Type B pancreatic cell (in vitro differentiated cells): ENCODE results near the gene ANO9. TPM values are rescaled to one million over a fixed set of nuclear protein-coding genes. Genes with fewer than 3 reads are reported as not detected.
"Not testable (repeated sequence)": the region's sequence is repeated elsewhere in the genome, so short reads cannot be mapped to it uniquely, and the experiment has no call there.

Experiments used
- DNase-seq: peaks from one replicate; pipeline ENCODE4 v3.0.0; 2021; ENCODE audit warnings: mixed read lengths; ENCODE audit not compliant: unreplicated experiment; ENCODE audit errors: extremely low spot score
- H3K27ac Mint-ChIP-seq: 2 replicates; pipeline ENCODE4 v1.8.0; 2021; ENCODE audit warnings: mild to moderate bottlenecking, mixed read lengths
- H3K27me3 Mint-ChIP-seq: 2 replicates; pipeline ENCODE4 v1.8.0; 2021; ENCODE audit warnings: mixed read lengths
- H3K36me3 Mint-ChIP-seq: 2 replicates; pipeline ENCODE4 v1.8.0; 2021; ENCODE audit warnings: mixed read lengths
- H3K4me1 Mint-ChIP-seq: one replicate; pipeline ENCODE4 v1.8.0; 2021; ENCODE audit warnings: mixed read lengths; ENCODE audit not compliant: unreplicated experiment
- H3K4me3 Mint-ChIP-seq: 2 replicates; pipeline ENCODE4 v1.8.0; 2021; ENCODE audit warnings: mild to moderate bottlenecking, mixed read lengths
- H3K9me3 Mint-ChIP-seq: 2 replicates; pipeline ENCODE4 v1.8.0; 2021; ENCODE audit warnings: mixed read lengths
- CTCF ChIP-seq: fragments of 200-600 bp; sonication (generic); conservative IDR thresholded peaks from 2 replicates; pipeline ENCODE4 v1.5.0; 2021; ENCODE audit warnings: antibody characterized with exemption, mild to moderate bottlenecking
- total RNA-seq: library from RNA; stranded (reverse); gene quantifications from 2 replicates; pipeline ENCODE4 v1.2.1, GENCODE V29; 2021; ENCODE audit warnings: low replicate concordance

ANO9 gene
- total RNA-seq, 1 donor from 2014 or later, result 25.3 TPM

GRCh38 chr11:429391-429790, 12.4 kb downstream of the ANO9 start:
- no peaks in the 10 kb centered on the region for H3K36me3 Mint-ChIP-seq
- no peaks in the 10 kb centered on the region for H3K9me3 Mint-ChIP-seq
- TF ChIP-seq CTCF, result no peak
- no peak overlapping the region for H3K4me3 Mint-ChIP-seq
- H3K27ac Mint-ChIP-seq, result no peak overlapping the region
- no peaks in the 10 kb centered on the region for H3K4me1 Mint-ChIP-seq
- DNase-seq, result no peak
- peaks cover 15% of the 10 kb centered on the region for H3K27me3 Mint-ChIP-seq

GRCh38 chr11:428295-428694, 13.5 kb downstream of the ANO9 start:
- peaks cover 17% of the 10 kb centered on the region for H3K27me3 Mint-ChIP-seq
- no peak for DNase-seq
- no peaks in the 10 kb centered on the region for H3K36me3 Mint-ChIP-seq
- no peak overlapping the region for H3K4me3 Mint-ChIP-seq
- H3K4me1 Mint-ChIP-seq, result no peaks in the 10 kb centered on the region
- no peaks in the 10 kb centered on the region for H3K9me3 Mint-ChIP-seq
- TF ChIP-seq CTCF, result no peak
- no peak overlapping the region for H3K27ac Mint-ChIP-seq

- TF ChIP-seq CTCF, result no peak
- Mint-ChIP-seq H3K27ac (no peak overlapping the region), H3K36me3 (no peaks in the 10 kb centered on the region), H3K4me1 (no peaks in the 10 kb centered on the region), H3K27me3 (peaks cover 21% of the 10 kb centered on the region), H3K4me3 (no peak overlapping the region), H3K9me3 (no peaks in the 10 kb centered on the region)
- no peak for DNase-seq
Observed at GRCh38 chr11:426851-427250, 15.0 kb downstream of the ANO9 start.

GRCh38 chr11:425301-425700, 16.5 kb downstream of the ANO9 start:
- no peaks in the 10 kb centered on the region for H3K4me1 Mint-ChIP-seq
- no peak for TF ChIP-seq CTCF
- H3K4me3 Mint-ChIP-seq, result no peak overlapping the region
- H3K9me3 Mint-ChIP-seq, result no peaks in the 10 kb centered on the region
- no peaks in the 10 kb centered on the region for H3K36me3 Mint-ChIP-seq
- H3K27me3 Mint-ChIP-seq, result peaks cover 22% of the 10 kb centered on the region
- DNase-seq, result no peak
- no peak overlapping the region for H3K27ac Mint-ChIP-seq

- not testable (repeated sequence) for H3K4me3 Mint-ChIP-seq, H3K36me3 Mint-ChIP-seq, DNase-seq, H3K27ac Mint-ChIP-seq, H3K4me1 Mint-ChIP-seq, H3K9me3 Mint-ChIP-seq
- peaks cover 22% of the 10 kb centered on the region for H3K27me3 Mint-ChIP-seq
Observed at GRCh38 chr11:424766-425165, 17.0 kb downstream of the ANO9 start.

- no peaks in the 10 kb centered on the region for H3K36me3 Mint-ChIP-seq
- H3K9me3 Mint-ChIP-seq, result no peaks in the 10 kb centered on the region
- H3K4me1 Mint-ChIP-seq, result no peaks in the 10 kb centered on the region
- DNase-seq, result no peak
- H3K4me3 Mint-ChIP-seq, result no peak overlapping the region
- no peak for TF ChIP-seq CTCF
- peaks cover 22% of the 10 kb centered on the region for H3K27me3 Mint-ChIP-seq
- H3K27ac Mint-ChIP-seq, result no peak overlapping the region
Observed at GRCh38 chr11:424232-424631, 17.6 kb downstream of the ANO9 start.
